ENCODE data around the gene DENND10.
"Not testable (repeated sequence)": the region's sequence is repeated elsewhere in the genome, so short reads cannot be mapped to it uniquely, and the experiment has no call there.

Gene DENND10

DNA sequence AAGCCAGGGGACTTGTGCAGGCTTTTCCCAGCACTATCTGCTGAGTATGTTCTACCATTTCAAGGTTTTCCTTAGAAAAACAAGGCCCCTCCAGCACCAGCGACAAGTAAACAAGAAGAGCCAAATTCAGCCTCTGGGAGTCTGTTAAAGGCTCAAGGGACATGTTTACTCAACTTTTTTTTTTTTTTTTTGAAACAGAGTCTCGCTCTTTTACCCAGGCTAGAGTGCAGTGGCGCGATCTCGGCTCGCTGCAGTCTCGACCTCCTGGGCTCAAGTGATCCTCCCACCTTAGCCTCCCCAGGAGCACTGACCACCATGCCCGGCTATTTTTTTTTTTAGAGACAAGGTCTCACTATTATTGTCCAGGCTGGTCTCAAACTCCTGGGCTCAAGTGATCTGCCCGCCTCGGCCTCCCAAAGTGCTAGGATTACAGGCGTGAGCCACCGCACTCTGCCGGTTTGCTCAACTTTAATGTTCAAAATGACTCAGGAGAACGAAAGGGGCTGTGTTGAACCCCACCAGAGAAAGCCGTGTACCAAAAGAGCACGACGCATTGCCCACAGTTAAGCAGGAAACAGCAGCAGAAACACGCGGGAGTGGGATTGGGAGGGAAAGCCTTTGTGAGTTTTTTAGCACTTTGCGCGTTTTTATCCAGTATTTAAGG lies 73.9 kb downstream of the DENND10 start:
- DNase-seq, result no peak

DNA sequence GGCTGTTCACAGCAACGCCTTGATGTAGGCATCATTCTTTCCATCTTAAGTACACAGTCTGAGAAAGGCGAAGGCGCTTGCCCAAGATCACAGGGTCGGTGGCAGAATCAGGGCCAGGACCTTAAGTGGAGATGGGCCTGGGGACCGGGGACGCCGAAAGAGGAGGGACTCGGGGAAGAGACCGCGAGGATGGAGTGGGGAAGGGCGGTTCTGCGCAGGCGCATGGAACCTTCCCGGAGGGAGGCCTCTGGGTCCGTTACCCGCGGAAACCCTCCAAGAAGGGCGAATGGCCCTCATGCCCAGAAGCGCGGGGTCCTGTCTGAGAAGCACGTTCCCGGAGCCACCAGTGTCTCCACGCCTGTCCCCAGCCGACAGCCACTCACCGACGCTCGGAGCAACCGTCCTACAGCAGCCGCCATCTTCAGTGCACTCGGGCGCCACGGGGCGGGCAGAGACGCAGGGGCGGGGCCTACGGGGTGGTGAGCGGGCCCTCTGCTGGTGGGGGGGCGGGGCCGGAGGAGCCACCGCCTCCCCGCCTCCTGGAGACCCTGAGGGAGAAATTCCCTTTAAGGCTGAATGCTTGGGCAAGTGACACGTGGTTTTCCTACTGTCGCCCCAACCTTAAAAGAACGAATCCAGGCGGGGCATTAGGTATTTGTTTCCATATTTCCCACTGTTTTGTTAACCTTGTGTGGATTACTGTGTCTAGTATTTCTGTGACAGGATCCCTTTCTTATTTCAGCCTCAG lies 74.6 kb downstream of the DENND10 start, which contains the start of gene PRDX3:
TSS of gene PRDX3 (minus strand) at position 441 of the 748 bp plus-strand sequence. CDS start at position 419, 22 bp downstream.
- DNase-seq, result peak; percentile 56

DNA sequence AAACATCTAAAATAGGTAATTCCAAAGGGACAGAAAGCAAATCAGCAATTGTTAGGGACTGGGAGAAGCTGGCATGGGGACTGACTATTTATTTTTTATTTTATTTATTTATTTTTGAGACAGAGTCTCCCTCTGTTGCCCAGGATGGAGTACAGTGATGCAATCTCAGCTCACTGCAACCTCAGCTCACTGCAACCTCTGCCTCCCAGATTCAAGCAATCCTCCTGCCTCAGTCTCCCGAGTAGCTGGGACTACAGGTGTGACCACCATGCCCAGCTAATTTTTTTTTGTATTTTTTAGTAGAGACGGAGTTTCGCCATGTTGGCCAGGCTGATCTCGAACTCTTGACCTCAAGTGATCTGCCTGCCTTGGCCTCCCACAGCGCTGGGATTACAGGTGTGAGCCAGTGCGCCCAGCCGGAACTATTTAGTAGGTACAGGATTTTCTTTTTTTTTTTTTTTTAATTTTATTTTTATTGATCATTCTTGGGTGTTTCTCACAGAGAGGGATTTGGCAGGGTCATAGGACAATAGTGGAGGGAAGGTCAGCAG lies 77.0 kb downstream of the DENND10 start:
- not testable (repeated sequence) for DNase-seq

DNA sequence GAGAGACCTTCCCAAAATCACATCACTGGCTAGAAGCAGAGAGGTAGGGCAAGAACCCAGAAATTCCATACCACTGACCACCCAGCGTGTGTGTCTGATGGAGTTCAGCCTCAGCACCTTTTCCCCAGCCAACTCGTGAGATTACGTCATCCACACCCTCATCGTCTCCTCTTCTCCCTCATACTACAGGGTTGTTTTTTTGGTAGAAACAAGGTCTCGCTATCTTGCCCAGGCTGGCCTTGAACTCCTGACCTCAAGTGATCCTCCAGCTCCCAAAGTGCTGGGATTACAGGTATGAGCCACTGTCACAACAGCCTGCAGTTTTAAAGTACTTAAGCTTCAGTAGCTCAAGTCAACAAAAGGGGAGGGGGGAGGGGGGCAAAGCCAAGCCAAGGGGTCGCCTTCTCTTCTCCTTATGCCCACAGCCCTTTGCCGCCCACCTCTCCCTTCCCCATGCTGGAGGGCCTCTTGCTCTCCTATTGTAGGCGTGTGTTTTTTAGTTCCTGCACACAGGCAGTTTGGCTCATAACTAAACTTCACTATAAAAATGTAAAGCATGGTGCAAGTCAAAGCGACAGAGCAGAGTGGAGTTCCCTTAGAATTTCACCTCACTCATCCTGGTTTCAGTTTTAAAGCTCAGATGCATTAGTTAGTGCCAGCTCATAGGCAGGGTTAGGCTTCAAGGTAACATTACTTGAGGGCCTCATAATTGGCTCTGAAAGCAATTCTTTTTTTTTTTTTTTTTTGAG lies 79.9 kb downstream of the DENND10 start:
- DNase-seq, result no peak
